Sigmoid colon (tissue), 7 donors: ENCODE data around the gene MAS1. TPM values are rescaled to one million over a fixed set of nuclear protein-coding genes. Genes with fewer than 3 reads are reported as not detected.

Experiments
- DNase-seq: peaks from one replicate; pipeline ENCODE4 v3.0.0-alpha.2; 2019
- H3K27ac ChIP-seq, 4 donors: fragments of 200-600 bp; sonication (generic); one replicate each; pipeline ENCODE4 v1.5.1; 2016 to 2019; ENCODE audit warnings: mild to moderate bottlenecking in 1 of 4
- H3K27me3 ChIP-seq, 3 donors: fragments of 200-600 bp; sonication (generic); one replicate each; pipeline ENCODE4 v1.5.1; 2019; ENCODE audit warnings: mild to moderate bottlenecking in 1 of 3
- H3K36me3 ChIP-seq, 4 donors: fragments of 200-600 bp; sonication (generic); one replicate each; pipeline ENCODE4 v1.5.1; 2016 to 2019
- H3K4me1 ChIP-seq, 4 donors: fragments of 200-600 bp; sonication (generic); one replicate each; pipeline ENCODE4 v1.5.1; 2017 to 2019
- H3K4me3 ChIP-seq, 4 donors: fragments of 200-600 bp; sonication (generic); one replicate each; pipeline ENCODE4 v1.5.1; 2017 to 2019; ENCODE audit warnings: mild to moderate bottlenecking in 2 of 4, moderate library complexity in 1 of 4
- H3K9me3 ChIP-seq, 4 donors: fragments of 200-600 bp in 3 of 4; sonication (generic) in 3 of 4; one replicate each; pipeline versions ENCODE4 v1.5.1 to v1.6.1; 2013 to 2019
- EP300 ChIP-seq, 4 donors: sonication (generic); formaldehyde crosslinking; IDR thresholded peaks; one replicate each; pipeline ENCODE4 v1.6.1; 2017; ENCODE audit warnings: antibody characterized with exemption in 4 of 4
- POLR2A ChIP-seq, 2 donors: fragments of 450-650 bp; IDR thresholded peaks; one replicate each; pipeline ENCODE4 v1.6.1; 2016; ENCODE audit warnings: antibody characterized with exemption in 2 of 2, mild to moderate bottlenecking in 2 of 2, moderate library complexity in 2 of 2
- POLR2AphosphoS5 ChIP-seq, 4 donors: sonication (generic); formaldehyde crosslinking; IDR thresholded peaks; one replicate each; pipeline ENCODE4 v1.6.1; 2017; ENCODE audit warnings: antibody characterized with exemption in 4 of 4
- WGBS, 2 donors: extraction: QIAGEN DNeasy Blood & Tissue Kit; methylation state at CpG; one replicate each; pipeline ENCODE4 v1.1.7; 2013; 5-methylcytosine and 5-hydroxymethylcytosine counted together
- intact Hi-C: fragments of 100-400 bp; cut with DNase I; formaldehyde crosslinking; loops from one replicate; pipeline ENCODE4 v1.15.1; 2023
- polyA plus RNA-seq, 3 donors: library from polyadenylated mRNA; stranded (reverse); fragments of 200-250 nt; gene quantifications; one replicate each; pipeline ENCODE4 v1.2.3, GENCODE V29; 2013
- total RNA-seq, 4 donors: library from RNA; depleted of rRNA; stranded (reverse); fragments of >200 nt; gene quantifications; one replicate each; pipeline ENCODE4 v1.1.0, GENCODE V29; 2016
- TF ChIP-seq, protein P1 (sequence below), 4 experiments: fragments of 450-650 bp in 3 of 4; fragments of 200-600 bp in 1 of 4; IDR thresholded peaks; one replicate each; pipeline ENCODE4 v1.5.1; 2016 to 2019; ENCODE audit warnings: antibody characterized with exemption in 4 of 4, mild to moderate bottlenecking in 3 of 4, moderate library complexity in 2 of 4
- donor health status: healthy with polysubstance abuse.
- donor health status: Bipolar disorder and iron deficiency.
- donor health status: healthy.

Gene MAS1
- total and polyA plus RNA-seq, 7 donors = under 0.01 TPM; not detected in 6

DNA sequence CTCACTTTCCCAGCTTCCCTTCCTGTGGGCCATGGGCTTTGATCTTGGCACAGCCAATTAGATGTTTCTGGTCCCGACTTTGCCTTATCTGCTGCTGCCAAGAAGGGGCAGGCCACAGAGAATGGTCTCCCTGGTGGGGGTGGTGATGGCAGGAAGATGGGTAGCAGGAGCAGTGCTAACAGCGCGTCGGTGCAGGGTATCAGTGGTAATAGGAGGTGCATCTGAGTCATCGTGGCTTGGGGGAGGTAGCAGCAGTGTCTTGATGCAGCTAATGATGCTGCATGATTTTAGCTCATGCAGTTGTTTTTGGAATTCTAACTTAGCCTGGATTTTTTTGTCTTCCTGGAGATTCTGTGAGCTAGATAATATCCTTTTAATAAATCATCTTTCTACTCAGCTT, 18.9 kb upstream of the MAS1 start:
- no peaks in the 10 kb centered on the region for H3K27me3 ChIP-seq
- no peaks in the 10 kb centered on the region for H3K4me1 ChIP-seq
- DNase-seq = no peak
- H3K4me3 ChIP-seq = no peak overlapping the region
- H3K36me3 ChIP-seq = no peaks in the 10 kb centered on the region
- 75 to 92% methylated on average over 5 of the region's 5 CpGs for WGBS, 2 donors
- H3K27ac ChIP-seq = no peak overlapping the region
- no peak for TF ChIP-seq POLR2A (IDR thresholded peaks at IDR 0.05)
- no peak for TF ChIP-seq EP300 (IDR thresholded peaks at IDR 0.05)
- TF ChIP-seq, protein P1, sequence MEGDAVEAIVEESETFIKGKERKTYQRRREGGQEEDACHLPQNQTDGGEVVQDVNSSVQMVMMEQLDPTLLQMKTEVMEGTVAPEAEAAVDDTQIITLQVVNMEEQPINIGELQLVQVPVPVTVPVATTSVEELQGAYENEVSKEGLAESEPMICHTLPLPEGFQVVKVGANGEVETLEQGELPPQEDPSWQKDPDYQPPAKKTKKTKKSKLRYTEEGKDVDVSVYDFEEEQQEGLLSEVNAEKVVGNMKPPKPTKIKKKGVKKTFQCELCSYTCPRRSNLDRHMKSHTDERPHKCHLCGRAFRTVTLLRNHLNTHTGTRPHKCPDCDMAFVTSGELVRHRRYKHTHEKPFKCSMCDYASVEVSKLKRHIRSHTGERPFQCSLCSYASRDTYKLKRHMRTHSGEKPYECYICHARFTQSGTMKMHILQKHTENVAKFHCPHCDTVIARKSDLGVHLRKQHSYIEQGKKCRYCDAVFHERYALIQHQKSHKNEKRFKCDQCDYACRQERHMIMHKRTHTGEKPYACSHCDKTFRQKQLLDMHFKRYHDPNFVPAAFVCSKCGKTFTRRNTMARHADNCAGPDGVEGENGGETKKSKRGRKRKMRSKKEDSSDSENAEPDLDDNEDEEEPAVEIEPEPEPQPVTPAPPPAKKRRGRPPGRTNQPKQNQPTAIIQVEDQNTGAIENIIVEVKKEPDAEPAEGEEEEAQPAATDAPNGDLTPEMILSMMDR (IDR thresholded peaks at IDR 0.05) = no peak
- no peak for TF ChIP-seq POLR2AphosphoS5 (IDR thresholded peaks at IDR 0.05)
- H3K9me3 ChIP-seq = no peaks in the 10 kb centered on the region
- intact Hi-C loops = no loop called here

DNA sequence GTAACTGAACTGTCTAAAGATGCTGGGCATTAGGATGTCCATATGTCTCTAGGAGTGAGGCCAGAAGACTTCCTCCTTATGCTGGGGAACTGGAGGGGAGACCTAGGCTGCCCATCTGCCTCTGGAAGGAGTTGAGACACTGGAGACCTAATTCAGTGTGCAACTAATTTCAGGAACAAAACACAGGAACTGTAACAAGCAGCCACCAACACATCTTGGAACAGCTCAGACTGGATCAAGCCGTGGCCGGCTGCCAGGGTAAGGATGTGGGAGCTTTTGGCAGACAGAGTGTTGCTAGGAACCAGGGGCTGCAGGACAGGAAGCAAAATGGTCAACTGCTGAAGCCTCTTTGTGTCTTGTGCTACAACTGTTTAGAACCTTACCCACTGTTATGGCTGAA, 16.4 kb upstream of the MAS1 start:
- WGBS, 2 donors = 69 to 79% methylated on average over 2 of the region's 2 CpGs

DNA sequence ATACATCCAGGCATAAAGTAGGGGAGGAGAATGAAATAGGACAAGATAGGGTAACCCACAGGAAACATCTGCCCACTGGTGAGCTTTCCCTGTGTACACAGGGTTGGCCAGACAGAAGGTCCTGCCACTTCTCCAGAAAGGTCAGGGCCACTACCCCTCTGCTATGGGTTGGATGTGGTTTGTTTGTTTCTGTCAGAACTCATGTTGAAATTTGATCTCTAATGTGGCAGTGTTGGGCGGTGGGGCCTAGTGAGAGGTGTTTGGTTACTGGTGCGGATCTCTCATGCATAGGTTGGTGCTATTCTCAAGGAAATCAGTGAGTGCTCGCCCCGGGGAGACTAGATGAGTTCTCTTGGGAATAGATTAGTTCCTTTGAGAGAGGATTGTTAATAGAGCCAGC, 15.6 kb upstream of the MAS1 start:
- intact Hi-C loops = no loop called here
- no peaks in the 10 kb centered on the region for H3K9me3 ChIP-seq
- no peak for DNase-seq
- no peak overlapping the region for H3K27ac ChIP-seq
- TF ChIP-seq, protein P1 (IDR thresholded peaks at IDR 0.05) = no peak
- no peak for TF ChIP-seq POLR2AphosphoS5 (IDR thresholded peaks at IDR 0.05)
- no peak for TF ChIP-seq EP300 (IDR thresholded peaks at IDR 0.05)
- TF ChIP-seq POLR2A (IDR thresholded peaks at IDR 0.05) = no peak
- WGBS, 2 donors = 75 to 91% methylated on average over 4 of the region's 4 CpGs
- no peaks in the 10 kb centered on the region for H3K27me3 ChIP-seq
- no peak overlapping the region for H3K4me3 ChIP-seq
- H3K36me3 ChIP-seq = no peaks in the 10 kb centered on the region
- H3K4me1 ChIP-seq = no peaks in the 10 kb centered on the region

More for the DNA sequence above, 16.4 kb upstream of the MAS1 start:
- intact Hi-C loops = no loop called here
- H3K27me3 ChIP-seq = no peaks in the 10 kb centered on the region
- no peak for DNase-seq
- no peaks in the 10 kb centered on the region for H3K36me3 ChIP-seq
- no peak for TF ChIP-seq EP300 (IDR thresholded peaks at IDR 0.05)
- no peak for TF ChIP-seq POLR2A (IDR thresholded peaks at IDR 0.05)
- TF ChIP-seq POLR2AphosphoS5 (IDR thresholded peaks at IDR 0.05) = no peak
- TF ChIP-seq, protein P1 (IDR thresholded peaks at IDR 0.05) = no peak
- no peak overlapping the region for H3K4me3 ChIP-seq
- no peak overlapping the region for H3K27ac ChIP-seq
- no peaks in the 10 kb centered on the region for H3K9me3 ChIP-seq
- H3K4me1 ChIP-seq = no peaks in the 10 kb centered on the region

DNA sequence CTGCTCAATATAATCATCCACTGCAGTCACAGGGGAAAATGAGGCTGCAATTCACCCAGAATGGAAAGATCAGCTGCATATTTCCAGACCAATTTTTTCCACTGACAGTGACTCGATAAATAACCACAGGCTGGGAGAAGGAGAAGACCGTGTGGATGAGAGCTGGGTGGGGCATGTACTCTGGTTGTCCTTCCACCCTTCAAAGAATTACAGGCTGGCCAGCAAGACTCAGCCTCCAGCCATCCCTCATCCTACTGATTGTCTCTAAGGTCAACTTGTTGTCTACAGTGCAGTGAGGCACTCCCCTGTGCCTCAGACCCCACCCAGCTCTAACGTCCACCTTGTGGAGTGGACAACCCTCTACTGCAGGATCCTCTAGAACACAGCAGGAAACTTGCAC, 14.5 kb upstream of the MAS1 start:
- 64 to 87% methylated on average over 3 of the region's 3 CpGs for WGBS, 2 donors
- no peak overlapping the region for H3K4me3 ChIP-seq
- intact Hi-C loops = no loop called here
- H3K9me3 ChIP-seq = no peaks in the 10 kb centered on the region
- no peaks in the 10 kb centered on the region for H3K36me3 ChIP-seq
- H3K27me3 ChIP-seq = no peaks in the 10 kb centered on the region
- no peak overlapping the region for H3K27ac ChIP-seq
- no peak for DNase-seq
- TF ChIP-seq, protein P1 (IDR thresholded peaks at IDR 0.05) = no peak
- TF ChIP-seq EP300 (IDR thresholded peaks at IDR 0.05) = no peak
- TF ChIP-seq POLR2AphosphoS5 (IDR thresholded peaks at IDR 0.05) = no peak
- no peak for TF ChIP-seq POLR2A (IDR thresholded peaks at IDR 0.05)
- no peaks in the 10 kb centered on the region for H3K4me1 ChIP-seq

DNA sequence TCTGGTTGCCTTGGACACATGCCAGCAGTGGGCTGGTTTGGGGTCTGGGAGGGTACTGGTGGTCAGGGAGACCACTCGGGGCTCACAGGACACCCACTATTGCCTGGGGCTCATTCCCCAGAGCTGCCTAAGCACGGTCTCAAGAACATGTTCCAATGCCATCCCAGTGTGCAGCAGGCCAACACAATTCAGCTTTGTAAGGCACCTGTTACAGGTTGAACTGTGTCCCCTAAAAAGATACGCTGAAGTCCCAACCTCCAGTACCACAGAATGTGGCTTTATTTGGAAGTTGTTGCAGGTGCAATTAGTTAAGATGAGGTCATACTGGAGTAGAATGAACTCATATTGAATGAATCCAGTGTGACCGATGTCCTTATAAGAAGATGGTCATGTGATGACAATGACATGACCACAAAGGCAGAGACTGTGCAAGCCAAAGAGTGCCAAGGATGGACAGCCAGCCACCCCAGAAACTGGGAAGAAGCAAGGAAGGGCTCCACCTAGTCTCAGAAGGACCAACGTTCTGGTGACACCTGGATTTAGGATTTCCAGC, 13.5 kb upstream of the MAS1 start:
- intact Hi-C loops = no loop called here
- Histone ChIP-seq H3K36me3 (no peaks in the 10 kb centered on the region), H3K27ac (no peak overlapping the region), H3K4me3 (no peak overlapping the region), H3K27me3 (no peaks in the 10 kb centered on the region), H3K4me1 (no peaks in the 10 kb centered on the region), H3K9me3 (no peaks in the 10 kb centered on the region)
- TF ChIP-seq POLR2A (IDR thresholded peaks at IDR 0.05) (no peak), POLR2AphosphoS5 (IDR thresholded peaks at IDR 0.05) (no peak), EP300 (IDR thresholded peaks at IDR 0.05) (no peak)
- TF ChIP-seq, protein P1 (IDR thresholded peaks at IDR 0.05) = no peak
- no peak for DNase-seq
- 82 to 89% methylated on average over 5 of the region's 5 CpGs for WGBS, 2 donors
